GM21619 (cell line): Measurements from ENCODE around the gene CACNA1D.

Experiments
- ATAC-seq: cut with Tn5 transposase; IDR thresholded peaks from one replicate; pipeline ENCODE4 v1.9.1; 2021; ENCODE audit not compliant: unreplicated experiment

CACNA1D gene

DNA sequence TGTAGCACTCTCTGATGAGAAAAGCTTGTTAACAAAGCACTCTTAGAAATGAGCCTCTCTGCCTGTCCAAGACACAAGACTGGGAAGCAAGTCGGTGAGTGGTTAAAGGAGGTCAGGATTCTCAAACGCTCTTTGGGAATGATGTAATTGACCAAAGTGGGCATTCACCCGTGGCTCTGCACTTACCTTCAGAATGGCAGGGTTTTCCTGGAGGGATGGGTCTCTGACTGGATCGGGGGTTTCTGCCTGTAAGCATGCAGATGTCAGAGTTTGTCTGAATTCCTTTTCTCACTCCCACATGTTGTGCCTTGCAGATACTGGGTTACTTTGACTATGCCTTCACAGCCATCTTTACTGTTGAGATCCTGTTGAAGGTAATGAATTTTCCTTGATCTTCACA is 245.6 kb downstream of the CACNA1D start:
- ATAC-seq, result no peak

DNA sequence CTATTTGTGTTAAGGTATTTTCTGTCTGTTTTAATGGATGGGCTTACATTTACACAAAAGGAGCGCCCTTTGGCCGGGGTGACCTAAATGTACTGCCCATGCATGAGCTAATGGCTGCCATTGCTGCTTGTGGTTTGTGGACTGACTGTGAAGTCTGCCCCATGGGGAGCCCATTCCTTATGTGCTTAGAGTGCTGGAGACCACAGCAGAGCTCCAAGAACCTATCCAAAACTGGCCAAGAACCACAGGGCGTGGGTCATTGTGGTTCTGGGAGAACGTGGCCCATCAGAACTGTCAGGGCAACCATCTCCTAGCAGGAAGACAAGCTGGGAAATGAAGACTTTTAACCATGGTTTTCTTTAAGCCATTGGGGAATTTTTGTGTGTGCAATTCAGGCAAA is 246.5 kb downstream of the CACNA1D start:
- ATAC-seq, result no peak

DNA sequence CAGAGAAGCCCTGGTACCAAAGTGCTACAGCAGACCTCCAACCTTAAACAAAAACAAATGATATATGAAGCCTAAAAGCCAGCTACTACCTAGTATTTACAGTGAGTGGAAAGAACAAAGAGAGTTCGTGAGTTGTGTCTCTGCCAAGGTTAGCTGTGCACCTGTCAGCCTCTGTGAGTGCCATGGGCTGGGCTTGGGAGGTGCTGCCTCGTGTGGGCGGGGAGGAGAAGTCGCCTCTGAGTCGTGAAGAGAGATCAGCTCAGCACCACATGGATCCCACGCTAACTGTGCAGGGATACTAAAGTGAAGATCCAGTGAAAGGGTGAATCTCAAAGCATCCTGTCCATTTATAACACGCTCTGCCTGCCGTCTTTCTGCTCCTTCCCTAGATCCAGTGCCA is 249.9 kb downstream of the CACNA1D start:
- no peak for ATAC-seq

DNA sequence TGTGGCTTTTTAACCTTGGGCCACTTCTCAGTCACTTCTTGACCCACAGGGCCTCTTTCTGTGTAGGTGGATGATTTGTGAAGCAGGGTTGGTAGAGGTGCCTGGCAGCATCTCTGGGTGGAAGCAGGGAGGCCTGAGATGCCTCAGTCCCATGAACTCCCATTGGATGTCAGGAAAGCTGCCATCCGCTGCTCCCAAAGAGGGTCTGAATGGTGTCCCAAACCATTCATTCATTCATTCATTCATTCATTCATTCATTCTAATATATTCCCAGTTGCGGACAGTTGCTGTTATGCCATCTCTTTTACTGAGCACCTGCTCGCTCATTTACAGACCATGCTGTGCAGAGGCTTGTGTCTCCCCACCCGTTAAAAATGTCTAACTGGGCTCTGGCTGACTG is 253.1 kb downstream of the CACNA1D start:
- ATAC-seq, result no peak

DNA sequence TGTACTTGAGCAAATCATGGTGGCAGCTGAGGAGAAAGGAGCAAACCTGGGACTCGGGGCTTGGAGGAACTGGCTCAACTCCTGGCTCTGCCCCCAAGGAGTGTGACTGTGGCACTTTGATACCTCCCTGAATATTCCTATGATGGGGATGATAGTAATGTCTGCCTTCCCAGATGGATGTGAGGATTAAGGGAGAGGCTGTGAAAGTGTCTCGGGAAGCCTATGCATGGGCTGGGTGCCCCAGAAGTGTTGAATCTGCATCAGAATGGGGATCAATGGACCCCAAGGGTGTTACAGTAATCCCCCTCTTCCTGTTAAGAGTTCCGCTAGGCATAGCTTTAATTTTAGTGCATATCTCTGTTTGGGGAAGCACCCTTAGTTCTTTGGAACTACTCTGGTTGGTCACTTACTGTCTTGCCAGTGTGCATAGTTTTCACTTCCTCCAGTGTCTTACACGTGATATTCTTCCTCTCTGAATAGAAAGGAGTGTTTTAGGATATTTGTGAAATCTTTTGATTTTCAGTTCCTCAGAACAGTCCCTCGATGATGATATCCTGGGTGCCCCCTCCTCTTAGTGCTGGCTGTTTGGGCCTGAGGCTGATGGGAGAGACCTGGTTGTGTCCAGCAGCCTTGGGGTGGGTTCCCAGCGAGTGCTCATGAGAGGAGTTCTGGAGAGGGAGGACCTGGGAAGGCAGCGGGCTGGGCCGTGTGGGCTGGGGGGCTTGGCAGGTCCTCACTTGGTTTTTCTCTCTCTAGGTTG is 254.3 kb downstream of the CACNA1D start:
- peak; percentile 87 for ATAC-seq

DNA sequence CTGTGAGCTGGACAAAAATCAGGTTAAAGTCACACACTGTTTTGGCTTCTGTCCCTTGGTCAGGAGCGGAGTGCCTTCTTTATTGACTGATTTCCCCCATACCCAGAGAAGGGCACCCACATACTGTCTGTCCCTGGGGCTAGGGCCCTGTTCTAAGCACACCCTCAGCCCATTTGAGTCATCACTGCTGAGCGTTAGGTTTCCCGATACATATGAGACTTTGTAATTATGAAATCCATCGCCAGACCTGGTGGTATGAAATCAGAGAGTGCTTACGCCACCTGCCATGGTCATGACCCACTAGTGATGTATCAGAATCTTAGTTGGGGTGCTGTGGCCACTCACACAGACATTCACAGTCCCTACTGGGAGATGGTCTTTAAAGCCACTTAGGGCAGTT is 255.0 kb downstream of the CACNA1D start:
- ATAC-seq, result no peak

DNA sequence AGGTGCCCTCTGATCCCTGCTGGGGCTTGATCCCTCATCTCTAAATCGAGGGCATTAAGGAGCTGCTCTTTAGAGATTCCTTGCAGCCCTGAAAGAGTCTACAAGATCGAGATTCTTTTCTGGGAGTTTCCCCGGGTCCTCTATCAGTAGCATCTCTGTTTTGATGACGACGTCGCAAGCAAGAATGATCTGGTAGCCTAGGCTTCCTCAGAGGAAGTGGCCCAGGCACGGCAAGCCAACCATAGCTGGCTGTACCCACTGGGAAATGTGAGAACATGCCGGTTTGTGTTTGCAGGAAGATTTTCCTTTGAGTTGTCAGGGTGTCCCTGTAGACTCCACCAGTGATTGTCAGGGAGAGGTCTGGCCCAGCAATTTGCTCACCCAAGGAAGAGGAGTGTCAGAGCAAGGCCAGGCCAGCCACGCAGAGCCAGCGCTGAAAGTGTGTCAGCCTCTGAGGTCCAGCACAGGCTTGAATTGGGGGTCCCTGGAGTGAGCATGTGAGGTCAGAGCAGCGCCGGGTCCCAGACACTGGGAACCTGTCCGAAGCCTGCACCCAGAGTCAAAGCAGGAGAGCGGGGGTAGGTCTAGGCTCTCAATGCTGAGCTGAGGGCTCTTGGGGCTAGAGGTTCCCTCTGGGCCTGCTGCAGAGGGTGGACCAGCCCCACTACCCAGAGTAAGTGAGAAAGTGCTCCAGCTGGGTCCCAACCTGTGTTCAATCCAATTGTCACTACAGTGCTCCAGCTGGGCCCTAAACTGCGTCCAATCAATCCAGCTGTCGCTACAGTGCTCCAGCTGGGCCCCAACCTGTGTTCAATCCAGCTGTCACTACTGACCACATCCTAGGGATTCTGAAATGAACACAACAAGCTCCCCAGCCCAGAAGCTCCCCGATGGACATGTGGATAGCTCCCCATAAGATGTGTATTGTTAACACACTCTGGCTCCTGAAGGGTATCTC is 256.1 kb downstream of the CACNA1D start:
- no peak for ATAC-seq

DNA sequence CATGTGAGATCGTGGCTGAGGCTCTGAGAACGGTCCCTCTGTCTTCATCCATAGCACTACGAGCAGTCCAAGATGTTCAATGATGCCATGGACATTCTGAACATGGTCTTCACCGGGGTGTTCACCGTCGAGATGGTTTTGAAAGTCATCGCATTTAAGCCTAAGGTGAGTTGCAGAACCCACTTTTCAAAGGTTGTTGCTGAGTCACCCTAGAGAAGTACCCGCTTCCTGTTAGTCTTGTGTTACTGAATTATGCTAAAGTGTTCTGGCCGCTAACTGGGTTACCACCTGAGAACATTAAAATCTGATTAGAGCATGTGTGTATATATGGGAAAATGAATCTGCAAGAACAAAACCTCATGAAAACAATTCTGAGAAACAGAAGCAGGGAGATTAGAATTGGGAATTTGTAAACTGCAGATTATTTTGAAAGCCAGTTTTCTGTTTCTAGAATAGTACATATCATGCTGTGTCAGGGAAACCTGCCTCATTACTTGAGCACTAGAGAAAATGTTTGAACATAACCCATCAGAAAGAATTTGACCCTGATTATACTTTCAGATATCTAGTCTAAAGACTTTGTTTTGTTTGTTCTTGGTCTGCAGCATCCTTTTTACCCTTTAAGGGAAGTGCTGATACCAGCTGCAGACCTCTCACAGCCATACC is 259.2 kb downstream of the CACNA1D start:
- peak; percentile 37 for ATAC-seq

DNA sequence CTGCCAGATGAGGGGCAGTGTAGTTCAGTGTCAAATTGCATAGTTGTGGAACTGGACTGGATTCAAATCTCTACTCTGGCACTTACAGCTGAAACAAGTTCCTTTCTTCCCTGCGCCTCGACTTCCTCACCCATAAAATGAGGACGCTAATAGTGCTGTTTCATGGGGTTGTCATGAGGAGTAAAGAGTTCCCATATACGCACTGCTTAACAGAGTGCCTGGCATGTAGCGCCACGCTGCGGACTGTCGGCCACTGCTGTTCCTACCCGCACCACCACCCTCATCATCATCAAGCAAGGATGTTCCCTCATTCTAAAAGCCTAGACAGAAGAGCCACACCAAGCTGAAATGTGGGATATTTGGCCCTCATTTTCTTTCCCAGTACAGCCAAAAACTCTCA is 259.9 kb downstream of the CACNA1D start:
- no peak for ATAC-seq

DNA sequence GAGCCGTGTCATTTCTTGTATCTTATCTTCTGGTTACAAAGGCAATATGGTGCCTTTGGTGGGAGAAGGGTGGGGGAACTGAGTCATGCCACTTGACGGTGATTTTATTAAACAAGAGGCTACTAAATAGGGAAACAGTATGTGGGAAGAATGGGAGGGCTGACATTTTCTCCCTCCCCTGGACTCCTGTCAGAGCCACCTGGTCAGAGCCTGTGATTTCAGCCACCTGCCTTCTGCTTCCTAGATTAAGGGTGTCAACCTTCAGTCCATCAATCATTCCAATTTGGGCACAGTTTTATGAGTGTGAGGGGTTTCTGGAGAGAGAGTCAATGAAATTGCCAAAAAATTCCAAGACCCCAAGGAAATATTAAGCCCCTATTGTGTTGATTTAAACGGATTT is 264.4 kb downstream of the CACNA1D start:
- ATAC-seq, result no peak

DNA sequence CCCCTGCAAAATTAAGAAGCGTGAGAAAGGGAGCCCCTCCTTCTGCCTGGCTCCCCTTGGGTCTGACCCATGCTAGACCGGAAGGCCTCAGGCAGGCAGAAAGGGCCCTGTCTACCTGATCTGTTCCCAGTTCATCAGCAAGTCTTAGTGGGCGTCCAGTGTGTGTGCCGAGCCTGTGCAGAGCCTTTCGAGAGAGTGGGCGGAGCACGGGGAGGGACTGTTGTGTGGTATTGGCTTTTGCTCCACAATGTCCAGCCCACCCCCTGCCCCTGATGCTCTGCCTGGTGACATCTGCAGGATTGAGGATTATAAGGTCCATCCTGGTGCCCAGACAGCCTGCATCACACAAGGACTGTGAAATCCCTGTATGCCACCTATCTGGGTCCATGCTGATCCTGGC is 268.9 kb downstream of the CACNA1D start:
- no peak for ATAC-seq

DNA sequence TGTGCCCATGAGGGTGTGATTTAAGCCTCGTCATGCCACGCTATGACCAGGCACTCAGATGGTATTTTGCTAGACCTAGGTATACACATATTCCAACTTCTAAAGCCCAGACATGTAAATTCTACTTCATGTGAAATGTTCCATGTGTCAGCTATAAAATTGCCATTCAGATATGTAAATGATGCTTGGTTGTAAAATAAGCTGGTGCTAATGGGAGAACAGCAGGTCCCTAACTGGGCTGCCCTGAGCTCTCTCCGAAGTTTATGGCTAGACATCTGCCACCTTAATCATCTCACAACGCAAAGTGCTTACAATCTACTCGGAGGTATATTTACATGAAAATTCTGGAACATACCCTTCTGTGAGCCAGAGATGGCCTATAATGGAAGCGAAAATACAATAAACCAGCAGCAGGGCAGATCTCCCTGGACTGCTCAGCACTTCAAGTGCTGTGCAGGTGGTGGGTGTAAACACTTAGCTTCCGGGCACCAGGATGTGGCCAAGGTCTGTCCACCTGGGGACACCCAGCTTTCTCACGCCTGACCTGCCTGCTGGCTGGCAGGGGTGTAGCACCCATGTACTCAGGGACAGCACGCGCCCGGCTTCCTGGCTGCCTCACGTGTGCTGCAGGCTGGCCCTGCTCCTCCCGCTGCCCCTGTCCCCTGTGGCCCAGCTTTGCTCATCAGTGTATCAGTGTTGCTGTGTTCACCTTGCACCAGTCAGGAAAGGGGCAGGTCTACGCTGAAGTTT is 269.8 kb downstream of the CACNA1D start:
- no peak for ATAC-seq

DNA sequence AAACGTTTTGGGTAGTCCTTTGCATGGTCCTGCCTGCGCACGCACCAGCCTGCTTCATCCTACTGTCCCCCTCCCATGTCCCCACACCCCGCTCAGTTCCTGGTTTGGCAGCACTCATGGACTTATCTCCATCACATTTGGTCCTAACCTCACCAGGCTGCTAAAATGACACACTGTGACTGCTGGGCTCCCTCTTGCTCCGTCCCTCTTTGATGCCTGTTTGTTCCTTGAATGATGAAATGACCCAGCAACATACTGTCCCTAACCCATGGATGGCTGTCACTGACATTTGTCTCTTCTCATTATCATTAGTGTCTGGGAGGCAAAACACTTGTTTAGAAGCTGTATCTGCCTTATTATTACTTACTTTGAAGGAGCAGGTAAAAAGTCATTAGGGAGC is 271.3 kb downstream of the CACNA1D start:
- ATAC-seq, result no peak

DNA sequence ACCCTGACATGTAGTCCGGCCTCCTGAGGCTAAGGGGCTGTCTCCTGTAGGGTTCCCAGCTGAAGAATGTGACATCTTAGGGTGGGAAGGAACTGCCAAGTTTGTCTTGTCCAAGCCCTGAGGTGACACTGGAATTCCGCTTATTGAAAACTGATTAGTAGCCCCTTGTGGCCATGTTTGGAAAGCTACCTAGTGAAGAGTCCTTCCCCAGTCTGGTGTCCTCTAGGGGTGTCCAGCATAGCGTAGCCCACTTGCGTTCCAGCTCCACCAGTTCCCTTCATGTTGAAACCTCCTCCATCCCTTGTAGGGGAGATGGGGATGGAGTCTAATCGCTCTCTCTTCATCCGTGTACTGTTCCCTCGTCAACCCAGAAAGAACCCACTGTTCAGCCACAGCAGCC is 272.3 kb downstream of the CACNA1D start:
- no peak for ATAC-seq

DNA sequence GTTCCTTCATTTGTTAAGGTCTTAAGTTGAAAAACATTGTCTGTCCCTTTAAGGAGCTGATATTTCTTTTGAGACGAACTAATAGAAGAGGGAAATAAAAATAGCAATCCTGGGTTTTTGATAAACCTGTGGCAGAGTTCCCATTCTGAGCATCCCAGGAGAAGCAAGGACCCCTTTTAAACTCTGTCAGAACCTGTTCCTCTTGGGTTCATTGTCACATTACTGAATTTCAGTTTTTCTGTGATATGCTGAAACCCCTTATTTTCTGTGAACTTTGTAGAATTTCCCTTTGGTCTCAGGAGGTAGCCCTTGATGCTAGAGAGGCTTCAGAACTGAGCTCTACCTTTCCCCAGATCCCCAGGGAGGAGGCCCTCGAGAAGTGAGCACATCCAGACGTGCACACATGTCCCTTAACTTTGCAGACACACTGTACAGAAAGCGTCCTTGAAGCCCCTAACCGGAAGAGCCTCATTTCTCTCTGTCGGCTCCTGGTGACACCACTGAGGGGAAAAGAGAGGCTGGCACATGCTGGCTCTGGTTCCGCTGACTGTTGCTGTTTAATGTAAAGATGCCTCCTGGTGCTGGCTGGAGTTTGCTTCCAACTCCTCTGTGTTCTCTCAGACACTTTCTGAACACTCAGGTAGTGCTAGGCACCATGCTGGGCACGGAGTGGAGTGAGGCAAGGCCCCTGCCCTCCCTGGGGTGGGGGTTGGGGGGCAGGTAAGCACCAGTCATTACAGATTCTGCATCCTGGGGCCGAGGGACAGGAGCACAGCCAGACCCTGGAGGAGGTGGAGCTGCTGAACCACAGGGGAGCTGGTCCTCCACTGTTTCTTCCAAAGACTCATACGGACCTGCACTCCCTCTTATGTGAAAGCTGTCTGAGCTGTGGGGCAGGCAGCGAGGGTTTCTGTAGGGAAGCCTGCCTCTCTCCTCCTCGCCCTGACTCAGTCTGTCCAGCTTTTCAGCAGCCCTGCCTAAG is 274.4 kb downstream of the CACNA1D start:
- no peak for ATAC-seq

DNA sequence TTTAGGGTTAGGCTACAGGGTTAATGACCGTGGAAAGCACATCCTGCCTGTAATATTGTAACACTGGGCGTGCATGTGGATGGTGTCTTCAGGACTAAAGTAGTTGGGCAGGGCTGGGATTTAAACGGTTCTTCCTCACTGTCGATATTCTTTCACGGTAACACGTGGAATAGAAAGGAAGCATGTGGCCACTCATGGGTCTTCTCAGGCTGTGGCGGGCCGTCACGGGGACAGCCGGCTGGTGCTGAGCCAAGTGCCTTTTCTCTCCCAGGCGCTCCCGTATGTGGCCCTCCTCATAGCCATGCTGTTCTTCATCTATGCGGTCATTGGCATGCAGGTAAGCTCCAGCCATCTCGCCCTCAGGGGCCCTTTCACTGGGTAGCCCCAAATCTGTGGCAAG is 278.2 kb downstream of the CACNA1D start:
- ATAC-seq, result no peak

DNA sequence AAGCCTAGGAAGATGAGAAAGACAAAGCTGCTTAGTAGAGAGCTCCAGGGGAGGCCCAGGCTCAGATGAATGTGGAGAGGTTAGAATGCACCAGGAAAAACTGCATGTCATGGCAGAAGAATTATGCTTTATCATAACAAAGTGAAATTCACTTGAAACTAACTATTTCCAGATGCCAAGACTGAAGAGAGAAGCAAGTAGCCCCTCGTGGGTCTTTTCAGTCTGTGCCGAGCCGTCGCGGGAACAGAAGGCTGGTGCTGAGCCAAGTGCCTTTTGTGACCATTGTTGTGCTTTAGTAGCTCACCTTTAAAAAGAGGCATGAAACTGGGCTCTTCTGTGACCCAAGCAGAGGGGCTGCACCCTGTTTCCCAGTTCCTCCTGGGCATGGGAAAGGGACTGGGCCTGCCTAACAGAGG is 278.6 kb downstream of the CACNA1D start:
- no peak for ATAC-seq

DNA sequence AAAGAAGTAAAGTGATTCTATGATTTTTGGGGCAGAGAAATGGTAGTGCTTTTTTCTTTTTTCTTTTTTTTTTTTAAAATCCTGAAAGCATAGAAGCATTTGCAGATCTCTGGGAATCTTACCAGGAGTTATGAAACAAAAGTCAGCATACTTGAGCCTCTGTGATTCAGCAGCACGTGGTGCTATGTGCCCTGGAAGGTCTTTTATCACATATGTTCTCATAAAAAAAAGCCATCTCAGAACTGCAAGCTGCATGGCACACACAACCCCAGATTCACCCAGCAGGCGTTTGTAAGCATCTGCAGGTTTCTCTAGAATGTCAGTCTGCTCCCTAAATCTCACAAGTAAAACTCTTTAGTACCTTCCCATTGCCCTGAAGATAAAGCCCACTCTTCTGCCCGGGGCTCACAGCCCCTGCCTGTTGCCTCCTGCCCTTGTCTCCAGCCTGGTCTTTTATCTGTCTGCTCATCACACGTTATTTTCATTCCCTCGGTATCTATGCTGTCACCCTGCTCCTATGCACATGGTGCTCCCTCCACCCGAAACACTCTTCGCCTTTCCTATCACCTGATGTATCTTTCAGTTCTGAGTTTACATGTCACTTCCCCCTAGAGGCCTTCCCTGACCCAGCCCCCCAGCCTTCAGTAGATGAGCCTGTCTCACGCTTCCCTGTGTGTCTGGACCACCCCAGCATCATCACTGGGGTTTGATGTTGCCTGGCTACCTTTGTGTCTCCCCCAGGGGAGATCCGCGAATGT is 279.4 kb downstream of the CACNA1D start:
- ATAC-seq, result peak; percentile 89

DNA sequence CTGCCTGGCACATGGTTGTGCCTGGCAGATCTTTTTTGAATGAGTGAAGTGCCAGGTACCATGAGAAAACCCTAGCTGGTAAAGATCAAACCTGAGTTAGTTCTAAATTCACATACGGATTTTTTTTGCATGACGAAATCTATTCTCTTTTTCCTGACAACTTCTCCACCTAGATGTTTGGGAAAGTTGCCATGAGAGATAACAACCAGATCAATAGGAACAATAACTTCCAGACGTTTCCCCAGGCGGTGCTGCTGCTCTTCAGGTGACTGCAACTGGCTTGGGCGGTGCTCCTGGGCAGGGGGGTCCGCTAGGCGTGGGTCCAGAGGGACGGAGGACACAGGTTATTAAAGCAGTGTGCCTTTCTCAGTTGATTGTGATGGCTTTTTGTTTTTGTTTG is 280.0 kb downstream of the CACNA1D start:
- ATAC-seq, result no peak
